ENCODE data around the gene RPS2.
A peak's percentile ranks its signal among the peaks of the same experiment; 100 is the strongest.

The RPS2 gene

GRCh38 chr16:2007081-2007836 is 42.6 kb upstream of the RPS2 start:
- no peak for TF ChIP-seq CTCF (IDR thresholded peaks at IDR 0.05; ENCODE audit: low read depth, low read length)
- H3K4me3 ChIP-seq (ENCODE audit: low read depth, low read length) = peak overlapping the region; percentile 84

GRCh38 chr16:2006317-2006716 is 41.7 kb upstream of the RPS2 start:
- TF ChIP-seq CTCF (IDR thresholded peaks at IDR 0.05; ENCODE audit: low read depth, low read length) = no peak

GRCh38 chr16:2005646-2006045 is 41.0 kb upstream of the RPS2 start:
- no peak overlapping the region for H3K4me3 ChIP-seq (ENCODE audit: low read depth, low read length)
- TF ChIP-seq CTCF (IDR thresholded peaks at IDR 0.05; ENCODE audit: low read depth, low read length) = no peak

More at GRCh38 chr16:2006317-2006716, 41.7 kb upstream of the RPS2 start:
- no peak overlapping the region for H3K4me3 ChIP-seq (ENCODE audit: low read depth, low read length)

- no peak overlapping the region for H3K4me3 ChIP-seq (ENCODE audit: low read depth, low read length)
- TF ChIP-seq CTCF (IDR thresholded peaks at IDR 0.05; ENCODE audit: low read depth, low read length) = no peak
Observed at GRCh38 chr16:2004795-2005517, 40.3 kb upstream of the RPS2 start.

GRCh38 chr16:2003827-2004641 is 39.4 kb upstream of the RPS2 start:
- 0 out of 2 replicates have a peak overlapping the region, but pooled peaks have one; percentile 8 for H3K4me3 ChIP-seq (ENCODE audit: low read depth, low read length)
- TF ChIP-seq CTCF (IDR thresholded peaks at IDR 0.05; ENCODE audit: low read depth, low read length) = peak; percentile 97

GRCh38 chr16:2003231-2003826 is 38.7 kb upstream of the RPS2 start:
- TF ChIP-seq CTCF (IDR thresholded peaks at IDR 0.05; ENCODE audit: low read depth, low read length) = no peak
- no peak overlapping the region for H3K4me3 ChIP-seq (ENCODE audit: low read depth, low read length)
